GM12875 (cell line): Measurements from ENCODE around the gene ESR2.

Source experiments
- H3K4me3 ChIP-seq: one replicate; pipeline ENCODE4 v1.5.1; 2011; ENCODE audit warnings: low read depth, low read length, control low read depth
- TF ChIP-seq, protein P1 (sequence below): IDR thresholded peaks from 2 replicates; pipeline ENCODE4 v1.5.1; 2011; ENCODE audit warnings: low read depth, mild to moderate bottlenecking, control low read depth, inconsistent platforms, low read length, moderate library complexity, borderline replicate concordance; ENCODE audit not compliant: insufficient read depth

Gene ESR2

DNA sequence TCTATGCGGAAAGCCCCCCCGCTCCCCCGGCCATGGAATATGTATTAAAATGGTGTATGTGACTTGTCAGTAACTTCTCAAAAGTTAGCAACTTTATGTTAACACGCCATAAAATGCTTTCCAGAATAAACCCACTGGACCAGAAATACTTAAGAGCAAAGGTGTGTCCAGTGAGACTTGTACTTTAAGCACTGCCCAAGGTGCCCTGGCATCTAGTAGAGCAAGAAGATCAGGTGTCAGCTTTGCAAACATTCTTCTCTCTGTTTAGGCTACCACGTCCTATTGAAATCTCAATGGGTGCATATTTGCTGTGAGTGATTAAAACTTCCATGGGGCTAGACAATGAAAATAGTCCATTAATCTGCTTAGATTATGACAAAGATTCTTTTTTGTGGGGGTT, 201.2 kb downstream of the ESR2 start:
- TF ChIP-seq, protein P1, sequence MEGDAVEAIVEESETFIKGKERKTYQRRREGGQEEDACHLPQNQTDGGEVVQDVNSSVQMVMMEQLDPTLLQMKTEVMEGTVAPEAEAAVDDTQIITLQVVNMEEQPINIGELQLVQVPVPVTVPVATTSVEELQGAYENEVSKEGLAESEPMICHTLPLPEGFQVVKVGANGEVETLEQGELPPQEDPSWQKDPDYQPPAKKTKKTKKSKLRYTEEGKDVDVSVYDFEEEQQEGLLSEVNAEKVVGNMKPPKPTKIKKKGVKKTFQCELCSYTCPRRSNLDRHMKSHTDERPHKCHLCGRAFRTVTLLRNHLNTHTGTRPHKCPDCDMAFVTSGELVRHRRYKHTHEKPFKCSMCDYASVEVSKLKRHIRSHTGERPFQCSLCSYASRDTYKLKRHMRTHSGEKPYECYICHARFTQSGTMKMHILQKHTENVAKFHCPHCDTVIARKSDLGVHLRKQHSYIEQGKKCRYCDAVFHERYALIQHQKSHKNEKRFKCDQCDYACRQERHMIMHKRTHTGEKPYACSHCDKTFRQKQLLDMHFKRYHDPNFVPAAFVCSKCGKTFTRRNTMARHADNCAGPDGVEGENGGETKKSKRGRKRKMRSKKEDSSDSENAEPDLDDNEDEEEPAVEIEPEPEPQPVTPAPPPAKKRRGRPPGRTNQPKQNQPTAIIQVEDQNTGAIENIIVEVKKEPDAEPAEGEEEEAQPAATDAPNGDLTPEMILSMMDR, result no peak
- H3K4me3 ChIP-seq, result no peak overlapping the region

- H3K4me3 ChIP-seq, result no peak overlapping the region
- TF ChIP-seq, protein P1, result no peak
Measured at GRCh38 chr14:64092338-64092737, 201.8 kb downstream of the ESR2 start.

GRCh38 chr14:64091217-64091616, 203.0 kb downstream of the ESR2 start:
- H3K4me3 ChIP-seq, result no peak overlapping the region
- TF ChIP-seq, protein P1, result no peak

- H3K4me3 ChIP-seq, result no peak overlapping the region
- TF ChIP-seq, protein P1, result no peak
Measured at GRCh38 chr14:64089920-64090319, 204.3 kb downstream of the ESR2 start.

- no peak overlapping the region for H3K4me3 ChIP-seq
- TF ChIP-seq, protein P1, result no peak
Measured at GRCh38 chr14:64088647-64088964, 205.6 kb downstream of the ESR2 start.

GRCh38 chr14:64082837-64083236, 211.3 kb downstream of the ESR2 start:
- TF ChIP-seq, protein P1, result no peak
- H3K4me3 ChIP-seq, result no peak overlapping the region

GRCh38 chr14:64081174-64081746, 212.9 kb downstream of the ESR2 start:
- TF ChIP-seq, protein P1, result no peak
- no peak overlapping the region for H3K4me3 ChIP-seq
